HG02798 (cell line): ENCODE results near the gene ZNF500.
"Not testable (repeated sequence)": the region's sequence is repeated elsewhere in the genome, so short reads cannot be mapped to it uniquely, and the experiment has no call there.

Experiments
- ATAC-seq: cut with Tn5 transposase; IDR thresholded peaks from one replicate; pipeline ENCODE4 v1.9.1; 2021; ENCODE audit warnings: mild to moderate bottlenecking; ENCODE audit not compliant: unreplicated experiment, poor library complexity

ZNF500 gene

DNA sequence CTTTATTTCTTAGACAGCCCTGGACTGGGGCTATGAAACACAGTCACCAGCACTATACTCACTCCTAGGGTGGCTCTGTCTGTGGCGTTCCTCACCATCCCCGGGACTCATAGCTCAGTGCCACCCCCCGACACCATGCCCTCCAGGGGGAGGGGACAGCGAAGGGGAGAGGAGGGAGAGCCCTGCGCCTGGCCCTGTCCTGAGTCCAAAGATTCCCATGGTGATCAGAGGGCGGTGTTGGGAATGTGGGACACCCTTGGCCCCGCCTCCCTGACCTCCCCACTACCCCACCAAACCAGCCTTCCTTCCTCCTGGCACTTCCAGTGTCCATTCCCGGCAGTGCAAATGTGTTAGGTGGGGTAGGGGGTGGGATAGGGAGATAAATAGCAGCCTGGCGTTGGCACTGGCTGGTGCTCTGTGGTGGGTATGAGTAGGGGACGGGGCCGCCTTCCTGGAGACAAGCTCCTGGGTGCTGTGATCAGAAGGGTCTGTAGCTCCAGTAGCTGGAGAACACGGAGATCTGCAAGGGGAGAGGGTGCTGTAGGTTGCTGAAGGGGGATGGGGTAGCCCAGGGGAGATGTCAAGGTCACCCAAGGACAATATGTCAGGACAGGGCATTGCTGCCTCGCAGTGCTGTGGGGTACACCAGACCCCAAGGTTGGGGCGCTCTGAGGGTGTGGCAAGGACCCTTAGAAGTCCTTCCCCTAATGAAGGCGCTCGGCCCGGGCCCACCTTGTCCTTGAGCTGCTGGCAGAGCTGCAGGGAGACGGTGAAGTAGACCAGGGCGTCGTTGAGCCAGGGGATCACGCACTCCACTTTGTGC, 30.2 kb upstream of the ZNF500 start:
- ATAC-seq = no peak

DNA sequence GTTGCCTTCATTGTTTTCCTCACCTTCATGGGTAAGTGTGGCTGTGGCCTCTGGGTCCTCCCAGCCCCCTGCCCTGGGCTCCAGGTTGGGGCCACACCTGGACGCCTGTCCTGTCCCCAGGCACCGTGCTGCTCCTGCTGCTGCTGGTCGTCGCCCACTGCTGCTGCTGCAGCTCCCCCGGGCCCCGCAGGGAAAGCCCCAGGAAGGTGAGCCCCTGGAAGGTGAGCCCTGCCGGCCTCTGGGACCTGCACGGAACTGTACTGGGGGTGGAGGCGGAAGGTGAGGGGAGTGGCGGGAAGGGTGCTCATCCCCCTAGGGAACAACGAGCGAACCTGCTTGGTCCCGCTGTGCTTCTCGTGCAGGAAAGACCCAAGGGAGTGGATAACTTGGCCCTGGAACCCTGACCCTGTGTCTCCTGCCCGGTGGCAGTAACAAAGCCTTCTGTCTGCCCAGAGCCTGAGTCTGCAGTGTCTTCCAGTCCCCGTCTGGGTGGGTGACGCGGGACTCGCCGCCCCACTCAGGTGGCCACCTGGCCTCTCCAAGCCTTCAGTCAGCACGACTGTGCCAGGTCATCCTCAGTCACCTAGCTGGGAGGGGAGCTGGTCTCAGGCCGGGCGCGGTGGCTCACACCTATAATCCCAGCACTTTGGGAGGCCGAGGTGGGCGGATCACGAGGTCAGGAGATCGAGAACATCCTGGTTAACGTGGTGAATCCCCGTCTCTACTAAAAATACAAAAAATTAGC, 29.0 kb upstream of the ZNF500 start:
- ATAC-seq = no peak

DNA sequence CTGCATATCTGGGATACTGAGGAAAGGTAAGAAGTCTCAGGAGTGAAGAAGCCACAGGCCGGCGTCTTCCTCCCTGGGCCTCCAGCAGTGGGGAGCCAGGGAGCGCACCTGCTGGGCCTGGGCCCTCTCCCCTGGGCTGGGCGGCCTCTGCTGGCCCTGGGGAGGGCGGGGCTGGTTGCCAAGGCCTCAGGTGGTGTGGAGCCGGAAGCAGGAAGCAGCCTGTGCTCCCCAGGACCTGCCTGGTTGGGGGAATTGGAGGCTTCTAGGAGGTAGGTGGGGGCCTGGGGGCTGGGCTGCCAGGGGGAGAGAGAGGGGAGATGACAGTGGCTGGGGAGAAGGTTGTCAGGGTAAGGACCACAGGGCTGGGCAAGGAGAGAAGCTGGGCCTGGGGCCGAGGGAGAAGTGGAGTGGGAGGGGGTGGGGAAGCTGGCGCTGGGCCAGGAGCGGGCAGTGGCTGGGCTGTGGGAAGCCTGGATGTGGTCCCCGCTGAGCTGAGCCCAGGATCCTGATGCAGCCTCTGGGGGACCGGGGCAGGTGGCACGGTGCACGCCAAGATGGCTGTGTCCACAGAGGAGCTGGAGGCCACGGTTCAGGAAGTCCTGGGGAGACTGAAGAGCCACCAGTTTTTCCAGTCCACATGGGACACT, 28.3 kb upstream of the ZNF500 start, which contains the start of gene SMIM22:
Gene SMIM22 (plus strand): TSS at position 189 of the 647 bp plus-strand sequence. CDS start 366 bp downstream, at position 555.
- ATAC-seq = no peak

DNA sequence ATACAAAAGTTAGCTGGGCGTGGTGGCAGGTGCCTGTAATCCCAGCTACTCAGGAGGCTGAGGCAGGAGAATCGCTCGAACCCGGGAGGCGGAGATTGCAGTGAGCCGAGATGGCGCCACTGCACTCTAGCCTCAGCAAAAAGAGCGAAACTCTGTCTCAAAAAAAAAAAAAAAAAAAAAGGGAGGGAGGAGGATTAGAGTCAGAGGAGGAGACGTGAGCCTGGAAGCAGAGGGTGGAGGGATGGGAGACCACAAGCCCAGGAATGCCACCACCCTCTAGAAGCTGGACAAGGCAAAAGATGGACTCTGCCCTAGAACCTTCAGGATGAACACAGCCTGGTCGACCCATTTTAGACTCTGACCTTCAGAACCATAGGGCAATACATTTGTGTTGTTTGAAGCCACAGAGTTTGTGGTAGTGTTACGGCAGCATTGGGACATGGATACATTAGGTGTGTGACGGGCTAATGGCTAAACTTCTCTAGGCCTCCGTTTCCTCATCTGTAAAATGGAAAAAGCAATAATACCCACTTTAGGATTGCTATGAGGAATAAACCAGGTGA, 26.1 kb upstream of the ZNF500 start:
- no peak for ATAC-seq

DNA sequence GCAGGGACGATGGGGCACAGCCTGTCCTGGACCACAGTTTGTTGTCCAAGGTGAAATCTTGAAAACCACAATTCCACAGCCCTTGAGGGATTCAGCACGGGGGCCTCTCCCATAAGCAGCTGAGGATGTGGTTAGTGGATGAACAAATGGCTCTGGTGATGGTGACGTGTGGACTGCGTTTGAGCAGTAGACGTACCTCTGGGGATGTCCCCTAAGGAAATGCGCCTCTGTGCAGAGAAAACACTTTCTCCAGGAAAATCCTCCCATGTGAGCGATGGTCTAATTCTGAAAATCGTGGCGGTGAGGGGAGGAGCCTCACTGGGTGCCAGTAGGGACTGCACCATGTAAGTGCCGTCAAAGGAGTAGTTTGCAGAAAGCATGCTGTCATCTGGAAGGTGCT, 23.9 kb upstream of the ZNF500 start:
- ATAC-seq = no peak

DNA sequence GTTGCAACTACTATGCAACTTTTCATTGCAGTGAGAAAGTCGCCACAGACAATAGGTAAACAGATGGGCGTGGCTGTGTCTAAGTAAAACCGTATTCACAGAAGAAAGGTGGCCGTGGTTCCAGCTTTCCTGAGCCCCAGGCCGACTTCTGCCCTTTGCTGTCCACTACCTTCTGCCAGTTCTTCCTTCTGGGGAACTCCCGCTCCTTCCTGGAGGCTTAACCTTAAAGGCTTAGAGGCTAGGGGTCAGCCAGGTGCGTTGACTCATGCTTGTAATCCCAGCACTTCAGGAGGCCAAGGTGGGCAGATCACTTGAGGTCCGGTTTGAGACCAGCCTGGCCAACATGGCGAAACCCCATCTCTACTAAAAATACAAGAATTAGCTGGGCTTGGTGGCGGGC, 23.3 kb upstream of the ZNF500 start:
- ATAC-seq = no peak

DNA sequence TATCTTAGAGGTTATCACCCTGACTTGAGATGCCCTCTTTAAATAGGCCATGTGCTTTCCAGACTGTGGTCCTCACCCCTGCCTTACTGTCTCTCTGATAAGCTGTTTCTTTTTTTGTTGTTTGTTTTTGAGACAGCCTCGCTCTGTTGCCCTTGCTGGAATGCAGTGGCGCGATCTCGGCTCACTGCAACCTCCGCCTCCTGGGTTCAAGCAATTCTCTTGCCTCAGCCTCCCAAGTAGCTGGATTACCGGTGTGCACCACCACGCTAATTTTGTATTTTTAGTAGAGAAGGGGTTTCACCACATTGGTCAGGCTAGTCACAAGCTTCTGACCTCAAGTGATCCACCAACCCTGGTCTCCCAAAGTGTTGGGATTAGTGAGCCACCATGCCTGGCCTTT, 21.9 kb upstream of the ZNF500 start:
- no peak for ATAC-seq

DNA sequence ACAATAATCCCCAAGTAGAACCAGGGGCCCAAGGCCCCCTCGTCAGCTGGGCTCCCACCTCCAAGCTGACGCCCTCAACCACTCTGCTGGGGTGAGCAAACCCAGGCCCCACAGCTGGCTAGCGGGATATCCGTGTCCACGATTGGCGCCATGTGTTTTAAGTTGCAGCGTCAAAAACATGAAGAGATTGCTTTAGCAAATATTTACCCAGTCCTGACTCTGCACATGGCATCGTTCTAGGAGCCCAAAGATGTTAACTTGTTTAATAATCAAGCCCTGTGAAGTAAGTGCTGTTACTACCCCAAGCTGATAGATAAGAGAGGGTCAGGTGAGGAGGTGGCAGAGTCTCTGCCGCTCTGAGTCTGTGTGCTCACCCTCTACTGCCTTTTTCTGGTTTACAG, 21.5 kb upstream of the ZNF500 start:
- no peak for ATAC-seq

DNA sequence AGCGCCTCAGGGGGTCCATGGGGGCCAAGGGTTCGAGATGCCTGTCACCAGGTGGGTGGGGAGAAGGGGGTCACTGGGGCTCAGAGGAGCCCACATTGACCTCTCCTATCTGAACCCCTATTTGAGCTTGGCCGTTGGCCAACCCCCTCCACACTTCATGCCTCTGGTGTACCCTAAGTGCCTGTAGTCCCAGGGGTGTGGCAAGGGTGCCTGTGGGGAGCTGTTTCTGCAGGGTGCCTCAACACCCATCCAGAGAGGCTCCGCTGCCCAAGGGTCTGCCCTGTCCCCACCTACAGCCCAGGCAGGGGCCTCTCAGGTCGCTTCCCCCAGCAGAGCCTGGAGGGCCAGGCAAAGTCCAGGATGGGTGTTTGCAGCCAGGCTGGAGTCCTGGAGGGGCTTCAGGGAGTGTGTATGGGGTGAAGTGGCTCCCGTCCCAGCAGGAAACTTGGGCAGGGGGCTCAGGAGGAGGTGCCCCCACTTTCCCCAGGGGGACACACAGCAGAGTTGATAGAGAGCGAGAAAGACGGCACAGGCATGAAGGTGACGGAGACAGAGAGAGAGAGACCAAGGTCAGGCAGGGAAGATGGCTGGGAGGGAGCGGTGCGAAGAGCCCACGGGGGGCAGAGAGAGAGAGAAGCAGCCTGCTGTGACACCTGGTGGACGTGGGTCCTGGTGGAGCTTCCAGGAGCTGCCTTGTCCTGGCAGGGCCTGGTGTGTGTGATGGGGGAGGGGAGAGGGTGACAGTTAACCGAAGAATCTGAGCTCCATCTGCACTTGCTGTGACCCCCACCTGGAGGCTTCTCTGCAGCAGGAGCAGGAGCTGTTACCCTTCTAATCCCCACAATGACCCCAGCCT, 20.9 kb upstream of the ZNF500 start, which contains the start of gene SEPTIN12:
Gene SEPTIN12 (minus strand): TSS at position 719 of the 856 bp plus-strand sequence. CDS start 700 bp downstream, at position 19.
- ATAC-seq = no peak

DNA sequence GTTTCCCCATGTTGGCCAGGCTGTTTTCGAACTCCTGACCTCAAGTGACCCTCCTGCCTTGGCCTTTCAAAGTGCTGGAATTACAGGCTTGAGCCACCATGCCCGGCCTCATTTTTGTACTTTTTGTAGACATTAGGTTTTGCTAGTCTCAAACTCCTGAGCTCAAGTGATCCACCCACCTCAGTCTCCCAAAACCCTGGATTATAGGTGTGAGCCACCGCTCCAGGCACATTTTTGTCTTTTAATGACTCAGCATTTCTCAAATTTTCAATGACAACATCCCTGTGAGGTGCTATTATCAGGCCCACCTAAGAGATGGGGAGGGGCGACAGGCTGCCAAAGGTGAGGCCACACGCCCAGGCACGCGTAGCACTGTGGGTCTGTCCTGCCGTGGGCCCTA, 20.1 kb upstream of the ZNF500 start:
- no peak for ATAC-seq

DNA sequence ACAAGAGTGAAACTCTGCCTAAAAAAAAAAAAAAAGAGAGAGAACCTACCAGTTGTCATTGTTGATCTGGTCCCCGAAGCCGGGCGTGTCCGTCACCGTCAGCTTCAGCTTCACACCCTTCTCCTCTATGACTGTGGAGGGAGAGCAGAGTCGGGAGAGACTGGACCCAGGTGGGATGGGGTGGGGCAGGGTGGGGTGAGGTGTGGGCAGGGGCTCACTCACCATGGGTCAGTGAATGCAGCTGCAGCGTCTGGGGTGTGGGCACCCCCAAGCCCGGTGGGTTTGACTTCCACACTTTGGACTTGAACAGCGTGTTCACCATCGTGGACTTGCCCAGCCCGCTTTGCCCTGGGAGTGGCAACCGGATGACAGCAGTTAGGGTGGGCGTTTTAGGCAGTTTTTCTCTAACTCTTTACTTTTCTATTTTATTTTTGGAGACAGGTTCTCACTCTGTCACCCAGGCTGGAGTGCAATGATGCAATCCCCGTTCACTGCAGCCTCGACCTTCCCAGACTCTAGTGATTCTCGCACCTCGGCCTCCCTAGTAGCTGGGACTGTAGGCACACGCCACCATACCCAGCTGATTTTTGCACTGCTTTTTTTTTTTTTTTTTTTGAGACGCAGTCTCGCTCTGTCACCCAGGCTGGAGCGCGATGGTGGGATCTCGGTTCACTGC, 18.9 kb upstream of the ZNF500 start:
- ATAC-seq = no peak

DNA sequence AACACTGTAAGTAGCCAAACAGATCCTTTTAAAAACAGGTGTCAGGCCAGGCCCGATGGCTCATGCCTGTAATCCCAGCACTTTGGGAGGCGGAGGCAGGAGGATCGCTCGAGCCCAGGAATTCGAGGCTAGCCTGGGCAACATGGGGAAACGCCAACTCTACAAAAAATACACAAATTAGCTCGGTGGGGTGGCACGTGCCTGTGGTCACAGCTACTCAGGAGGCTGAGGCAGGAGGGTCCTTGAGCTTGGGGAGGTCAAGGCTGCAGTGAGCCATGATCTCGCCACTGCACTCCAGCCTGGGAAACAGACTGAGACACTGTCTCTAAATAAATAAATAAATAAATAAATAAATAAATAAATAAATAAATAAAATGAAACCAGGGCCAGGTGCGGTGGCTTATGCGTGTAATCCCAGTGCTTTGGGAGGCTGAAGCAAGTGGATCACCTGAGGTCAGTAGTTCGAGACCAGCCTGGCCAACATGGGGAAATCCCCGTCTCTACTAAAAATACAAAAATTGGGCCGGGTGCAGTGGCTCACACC, 17.6 kb upstream of the ZNF500 start:
- ATAC-seq = not testable (repeated sequence)

DNA sequence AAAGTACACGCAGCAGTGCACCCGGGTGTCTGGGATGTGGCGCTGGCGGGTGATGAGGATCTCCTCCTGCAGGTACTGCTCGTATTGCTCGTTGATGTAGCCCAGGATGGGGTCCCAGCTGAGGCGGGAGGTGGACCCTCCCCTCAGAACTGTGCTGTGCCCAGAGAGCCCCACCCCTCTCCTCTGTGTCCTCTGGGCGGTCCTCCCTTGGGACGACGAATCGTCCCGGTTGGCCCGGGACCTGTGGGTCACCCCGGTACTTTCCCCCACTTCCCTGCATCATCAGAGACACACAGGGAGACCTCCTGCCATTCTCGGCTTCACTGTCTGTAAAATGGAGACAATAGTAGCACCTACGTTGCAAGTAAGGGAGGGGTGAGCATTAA, 17.0 kb upstream of the ZNF500 start:
- no peak for ATAC-seq

DNA sequence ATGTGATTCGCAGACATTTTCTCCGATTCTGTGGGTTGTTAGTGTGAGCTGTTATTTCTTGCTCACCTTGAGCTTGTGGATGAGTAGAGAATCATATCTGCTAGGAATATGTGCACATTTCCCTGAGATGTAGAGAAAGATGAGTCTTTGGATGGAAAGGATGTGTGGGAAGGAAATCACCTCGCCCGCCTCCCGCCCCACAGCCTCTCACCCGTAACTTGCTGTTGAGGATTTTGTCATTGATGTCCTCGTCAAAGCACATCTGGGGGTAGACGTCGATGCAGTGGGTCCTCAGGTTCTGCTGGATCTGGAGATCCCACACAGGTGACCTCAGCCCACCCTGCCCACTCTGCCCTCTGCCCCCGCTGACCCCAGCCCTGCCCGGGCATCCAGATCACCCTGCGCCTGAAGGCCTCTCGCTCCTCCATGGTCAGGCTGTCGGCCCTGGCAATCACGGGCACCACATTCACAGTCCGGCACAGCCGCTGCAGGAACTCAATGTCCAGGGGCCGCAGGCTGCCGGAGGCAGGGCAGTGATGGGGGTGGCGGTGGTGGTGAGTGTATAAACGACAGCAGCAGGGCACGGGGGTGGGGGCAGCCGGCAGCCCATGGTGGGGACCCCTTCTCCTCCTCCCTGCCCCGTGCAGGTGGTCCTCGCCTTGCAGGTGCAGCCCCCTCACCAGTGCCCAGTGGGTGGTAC, 16.4 kb upstream of the ZNF500 start:
- no peak for ATAC-seq

DNA sequence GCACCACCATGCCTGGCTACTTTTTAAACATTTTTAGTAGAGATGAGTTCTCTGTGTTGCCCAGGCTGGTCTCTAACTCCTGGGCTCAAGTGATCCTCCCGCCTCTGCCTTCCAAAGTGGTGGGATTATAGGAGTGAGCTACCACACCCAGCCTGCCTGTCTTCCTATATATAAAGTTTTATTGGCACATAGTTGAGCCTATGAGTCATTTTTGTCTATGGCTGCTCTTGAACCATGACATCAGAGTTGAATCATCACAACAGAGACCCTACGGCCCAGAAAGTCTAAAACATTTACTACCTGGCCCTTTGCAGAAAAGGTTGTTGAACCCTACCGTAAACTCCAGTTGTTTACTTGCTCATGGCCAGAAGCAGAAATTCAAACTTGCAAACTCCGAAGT, 13.3 kb upstream of the ZNF500 start:
- no peak for ATAC-seq

DNA sequence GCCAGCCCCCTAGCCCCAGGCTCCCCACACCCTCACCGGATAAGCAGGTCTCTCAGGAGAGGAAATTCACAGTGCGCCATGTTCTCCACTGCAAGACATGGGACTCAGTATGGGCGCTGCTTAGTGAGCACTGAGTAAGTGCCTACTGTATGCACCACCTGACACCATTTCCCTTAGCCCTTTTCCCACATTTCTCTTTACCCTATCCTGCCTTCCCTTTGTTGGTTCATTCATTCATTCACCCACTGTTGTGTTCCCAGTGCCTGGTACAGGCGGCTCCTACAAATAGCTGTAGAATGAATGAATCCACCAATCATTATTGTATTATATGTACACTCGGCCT, 11.1 kb upstream of the ZNF500 start:
- no peak for ATAC-seq

DNA sequence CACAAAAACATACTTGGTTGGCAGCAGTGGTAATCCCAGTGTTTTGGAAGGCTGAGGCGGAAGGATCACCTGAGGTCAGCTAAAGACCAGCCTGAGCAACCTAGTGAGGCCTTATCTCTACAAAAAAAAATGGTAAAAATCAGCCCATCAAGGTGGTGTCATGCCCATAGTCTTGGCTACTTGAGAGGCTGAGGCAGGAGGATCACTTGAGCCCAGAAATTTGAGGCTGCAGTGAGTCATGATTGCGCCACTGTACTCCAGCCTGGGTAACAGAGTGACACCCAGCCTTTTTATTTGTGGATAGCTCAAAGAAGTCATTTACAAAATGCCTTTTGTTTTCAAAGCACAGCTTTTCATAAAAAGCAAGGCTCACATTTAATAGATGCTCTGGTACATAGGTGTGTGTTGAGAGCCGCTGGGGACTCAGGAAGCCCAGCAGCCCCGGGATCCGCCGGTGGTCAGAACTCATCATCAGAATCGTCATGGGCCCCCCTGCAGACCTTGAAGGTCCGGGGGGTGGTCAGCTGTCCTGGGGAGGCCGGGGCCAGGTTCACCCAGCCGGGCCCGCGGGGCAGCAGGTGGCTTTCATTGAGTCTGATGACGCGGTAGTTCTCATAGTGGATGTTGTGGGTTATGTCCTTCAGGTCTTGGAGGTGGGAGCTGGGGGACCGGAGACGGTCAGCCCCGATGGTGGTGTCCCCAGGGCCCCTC, 10.5 kb upstream of the ZNF500 start:
- ATAC-seq = no peak

DNA sequence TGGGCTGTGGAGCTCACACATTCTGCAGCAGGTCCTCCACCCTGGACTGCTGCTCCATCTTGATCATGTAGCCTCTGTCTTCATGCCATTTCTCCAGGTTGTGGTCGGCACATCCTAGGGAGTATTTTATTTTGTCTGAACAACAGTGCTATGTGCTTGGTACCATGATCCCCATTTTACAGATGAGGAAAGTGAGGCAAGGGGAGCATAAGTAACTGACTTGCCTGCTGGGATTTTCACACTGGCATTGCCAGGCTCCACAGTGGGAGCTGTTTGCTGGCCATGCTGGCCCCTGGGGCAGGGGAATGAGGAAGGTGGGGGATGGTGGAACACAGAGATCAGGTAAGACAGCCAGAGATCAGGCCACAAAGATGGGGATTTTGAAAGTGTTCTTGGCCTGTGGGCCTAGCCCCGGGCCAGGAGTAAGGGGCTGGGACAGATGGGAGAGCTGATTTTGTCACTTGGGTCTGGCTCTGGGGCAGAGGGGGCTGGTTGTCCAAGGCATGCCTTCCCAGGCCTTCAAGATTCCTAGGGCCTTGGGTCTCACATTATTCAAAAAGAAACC, 9.3 kb upstream of the ZNF500 start:
- no peak for ATAC-seq
